ENCODE measurements around the gene ZNF213.

The ZNF213 gene

GRCh38 chr16:3144321-3144983 lies 9.6 kb downstream of the ZNF213 start:
- Histone ChIP-seq H2AFZ (ENCODE audit: low read length) (no peak overlapping the region), H3K9me2 (replicated peaks; ENCODE audit: insufficient read depth, low read length) (no peaks in the 10 kb centered on the region), H3F3A (ENCODE audit: insufficient read depth, low read length) (no peaks in the 10 kb centered on the region), H3K27me3 (replicated peaks; ENCODE audit: insufficient read depth, low read length) (peaks cover 26% of the 10 kb centered on the region), H4K20me1 (ENCODE audit: insufficient read depth, low read length) (no peaks in the 10 kb centered on the region), H3K27ac (ENCODE audit: low read length) (no peak overlapping the region), H3K4me1 (ENCODE audit: low read length) (no peaks in the 10 kb centered on the region), H3K36me3 (replicated peaks; ENCODE audit: insufficient read depth, low read length) (no peaks in the 10 kb centered on the region), H3K9me3 (replicated peaks; ENCODE audit: insufficient read depth, low read length) (no peaks in the 10 kb centered on the region), H3K9ac (ENCODE audit: low read length) (no peak overlapping the region), H3K79me2 (ENCODE audit: low read length) (no peaks in the 10 kb centered on the region), H3K4me3 (ENCODE audit: low read length) (no peak overlapping the region), H3K4me2 (ENCODE audit: low read depth, low read length) (no peak overlapping the region)
- TF ChIP-seq EZH2 (optimal IDR thresholded peaks at IDR 0.05; ENCODE audit: low read depth, low read length) (no peak), EZH2phosphoT487 (IDR thresholded peaks at IDR 0.05; ENCODE audit: low read length) (no peak), CTCF (IDR thresholded peaks at IDR 0.05; ENCODE audit: low read length) (no peak)
- no peak for DNase-seq

GRCh38 chr16:3145151-3145550 lies 10.3 kb downstream of the ZNF213 start:
- Histone ChIP-seq H3K9me3 (replicated peaks; ENCODE audit: insufficient read depth, low read length) (no peaks in the 10 kb centered on the region), H3K27ac (ENCODE audit: low read length) (no peak overlapping the region), H3K9me2 (replicated peaks; ENCODE audit: insufficient read depth, low read length) (no peaks in the 10 kb centered on the region), H3K9ac (ENCODE audit: low read length) (no peak overlapping the region), H3K4me3 (ENCODE audit: low read length) (no peak overlapping the region), H3K36me3 (replicated peaks; ENCODE audit: insufficient read depth, low read length) (no peaks in the 10 kb centered on the region), H3K27me3 (replicated peaks; ENCODE audit: insufficient read depth, low read length) (peaks cover 26% of the 10 kb centered on the region), H3K4me2 (ENCODE audit: low read depth, low read length) (no peak overlapping the region), H2AFZ (ENCODE audit: low read length) (no peak overlapping the region), H3K79me2 (ENCODE audit: low read length) (no peaks in the 10 kb centered on the region), H3K4me1 (ENCODE audit: low read length) (no peaks in the 10 kb centered on the region), H4K20me1 (ENCODE audit: insufficient read depth, low read length) (no peaks in the 10 kb centered on the region), H3F3A (ENCODE audit: insufficient read depth, low read length) (peaks cover 4% of the 10 kb centered on the region; the same call in 1 of the 2 replicates)
- no peak for DNase-seq
- TF ChIP-seq EZH2phosphoT487 (IDR thresholded peaks at IDR 0.05; ENCODE audit: low read length) (no peak), EZH2 (optimal IDR thresholded peaks at IDR 0.05; ENCODE audit: low read depth, low read length) (no peak), CTCF (IDR thresholded peaks at IDR 0.05; ENCODE audit: low read length) (no peak)

GRCh38 chr16:3145660-3146059 lies 10.8 kb downstream of the ZNF213 start:
- Histone ChIP-seq H3K79me2 (ENCODE audit: low read length) (no peaks in the 10 kb centered on the region), H2AFZ (ENCODE audit: low read length) (no peak overlapping the region), H3K9me3 (replicated peaks; ENCODE audit: insufficient read depth, low read length) (no peaks in the 10 kb centered on the region), H3F3A (ENCODE audit: insufficient read depth, low read length) (peaks cover 5% of the 10 kb centered on the region; the same call in 1 of the 2 replicates), H3K9me2 (replicated peaks; ENCODE audit: insufficient read depth, low read length) (no peaks in the 10 kb centered on the region), H3K4me2 (ENCODE audit: low read depth, low read length) (no peak overlapping the region), H3K4me3 (ENCODE audit: low read length) (no peak overlapping the region), H3K9ac (ENCODE audit: low read length) (no peak overlapping the region), H4K20me1 (ENCODE audit: insufficient read depth, low read length) (no peaks in the 10 kb centered on the region), H3K27ac (ENCODE audit: low read length) (no peak overlapping the region), H3K36me3 (replicated peaks; ENCODE audit: insufficient read depth, low read length) (no peaks in the 10 kb centered on the region), H3K27me3 (replicated peaks; ENCODE audit: insufficient read depth, low read length) (peaks cover 26% of the 10 kb centered on the region), H3K4me1 (ENCODE audit: low read length) (no peaks in the 10 kb centered on the region)
- no peak for DNase-seq
- TF ChIP-seq EZH2phosphoT487 (IDR thresholded peaks at IDR 0.05; ENCODE audit: low read length), result no peak
- no peak for TF ChIP-seq CTCF (IDR thresholded peaks at IDR 0.05; ENCODE audit: low read length)
- no peak for TF ChIP-seq EZH2 (optimal IDR thresholded peaks at IDR 0.05; ENCODE audit: low read depth, low read length)
